ENCODE measurements around the gene APOBEC3B. TPM values are rescaled to one million over a fixed set of nuclear protein-coding genes. Genes with fewer than 3 reads are reported as not detected.
"Not testable (repeated sequence)": the region's sequence is repeated elsewhere in the genome, so short reads cannot be mapped to it uniquely, and the experiment has no call there.

APOBEC3B gene
- total RNA-seq, 1 donor from 2014 or later = 67.3 TPM

GRCh38 chr22:38986629-38987028 lies 4.5 kb downstream of the APOBEC3B start:
- H3K4me3 ChIP-seq (ENCODE audit: low read depth, low read length) = no peak overlapping the region
- DNase-seq (ENCODE audit: low read depth) = no peak
- TF ChIP-seq CTCF (conservative IDR thresholded peaks at IDR 0.05; ENCODE audit: low read depth, low read length) = no peak

- no peak for TF ChIP-seq CTCF (conservative IDR thresholded peaks at IDR 0.05; ENCODE audit: low read depth, low read length)
- no peak for DNase-seq (ENCODE audit: low read depth)
- H3K4me3 ChIP-seq (ENCODE audit: low read depth, low read length) = no peak overlapping the region
Measured at GRCh38 chr22:38987171-38987895, 5.2 kb downstream of the APOBEC3B start.

- H3K4me3 ChIP-seq (ENCODE audit: low read depth, low read length) = no peak overlapping the region
- no peak for TF ChIP-seq CTCF (conservative IDR thresholded peaks at IDR 0.05; ENCODE audit: low read depth, low read length)
- no peak for DNase-seq (ENCODE audit: low read depth)
Measured at GRCh38 chr22:38989466-38989865, 7.3 kb downstream of the APOBEC3B start.

GRCh38 chr22:38992871-38993371 lies 10.8 kb downstream of the APOBEC3B start:
- H3K4me3 ChIP-seq (ENCODE audit: low read depth, low read length); DNase-seq (ENCODE audit: low read depth): not testable (repeated sequence)

- TF ChIP-seq CTCF (conservative IDR thresholded peaks at IDR 0.05; ENCODE audit: low read depth, low read length) = no peak
- DNase-seq (ENCODE audit: low read depth) = no peak
- no peak overlapping the region for H3K4me3 ChIP-seq (ENCODE audit: low read depth, low read length)
Measured at GRCh38 chr22:38996105-38996504, 14.0 kb downstream of the APOBEC3B start.

GRCh38 chr22:38997518-38997917 lies 15.4 kb downstream of the APOBEC3B start:
- no peak for TF ChIP-seq CTCF (conservative IDR thresholded peaks at IDR 0.05; ENCODE audit: low read depth, low read length)
- DNase-seq (ENCODE audit: low read depth) = no peak
- no peak overlapping the region for H3K4me3 ChIP-seq (ENCODE audit: low read depth, low read length)

- DNase-seq (ENCODE audit: low read depth) = no peak
- TF ChIP-seq CTCF (conservative IDR thresholded peaks at IDR 0.05; ENCODE audit: low read depth, low read length) = peak; percentile 80
Measured at GRCh38 chr22:39003165-39003638, 21.1 kb downstream of the APOBEC3B start.

More at GRCh38 chr22:39003165-39003638, 21.1 kb downstream of the APOBEC3B start:
- H3K4me3 ChIP-seq (ENCODE audit: low read depth, low read length) = no peak overlapping the region
